ENCODE measurements around the gene DLG2.

DLG2 gene

DNA sequence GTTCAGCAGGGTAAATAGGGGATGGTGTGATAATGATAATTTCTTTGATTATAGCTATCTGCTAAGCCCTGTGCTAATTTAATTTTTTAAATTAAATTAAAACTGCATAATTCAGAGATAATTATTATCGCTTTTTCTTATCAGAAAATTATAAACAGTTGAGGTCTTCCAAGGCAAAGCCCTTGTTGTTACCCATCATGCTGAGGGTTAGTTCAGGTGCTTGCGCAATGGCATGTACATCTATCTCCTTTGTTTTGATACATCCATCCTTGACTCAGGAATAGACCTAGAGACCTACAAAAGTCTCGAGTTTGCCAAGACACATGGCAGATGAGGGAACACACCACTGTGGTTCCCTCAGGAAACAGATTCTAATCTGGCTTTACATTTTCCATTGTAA lies 737.6 kb downstream of the DLG2 start:
- TF ChIP-seq, protein P1, sequence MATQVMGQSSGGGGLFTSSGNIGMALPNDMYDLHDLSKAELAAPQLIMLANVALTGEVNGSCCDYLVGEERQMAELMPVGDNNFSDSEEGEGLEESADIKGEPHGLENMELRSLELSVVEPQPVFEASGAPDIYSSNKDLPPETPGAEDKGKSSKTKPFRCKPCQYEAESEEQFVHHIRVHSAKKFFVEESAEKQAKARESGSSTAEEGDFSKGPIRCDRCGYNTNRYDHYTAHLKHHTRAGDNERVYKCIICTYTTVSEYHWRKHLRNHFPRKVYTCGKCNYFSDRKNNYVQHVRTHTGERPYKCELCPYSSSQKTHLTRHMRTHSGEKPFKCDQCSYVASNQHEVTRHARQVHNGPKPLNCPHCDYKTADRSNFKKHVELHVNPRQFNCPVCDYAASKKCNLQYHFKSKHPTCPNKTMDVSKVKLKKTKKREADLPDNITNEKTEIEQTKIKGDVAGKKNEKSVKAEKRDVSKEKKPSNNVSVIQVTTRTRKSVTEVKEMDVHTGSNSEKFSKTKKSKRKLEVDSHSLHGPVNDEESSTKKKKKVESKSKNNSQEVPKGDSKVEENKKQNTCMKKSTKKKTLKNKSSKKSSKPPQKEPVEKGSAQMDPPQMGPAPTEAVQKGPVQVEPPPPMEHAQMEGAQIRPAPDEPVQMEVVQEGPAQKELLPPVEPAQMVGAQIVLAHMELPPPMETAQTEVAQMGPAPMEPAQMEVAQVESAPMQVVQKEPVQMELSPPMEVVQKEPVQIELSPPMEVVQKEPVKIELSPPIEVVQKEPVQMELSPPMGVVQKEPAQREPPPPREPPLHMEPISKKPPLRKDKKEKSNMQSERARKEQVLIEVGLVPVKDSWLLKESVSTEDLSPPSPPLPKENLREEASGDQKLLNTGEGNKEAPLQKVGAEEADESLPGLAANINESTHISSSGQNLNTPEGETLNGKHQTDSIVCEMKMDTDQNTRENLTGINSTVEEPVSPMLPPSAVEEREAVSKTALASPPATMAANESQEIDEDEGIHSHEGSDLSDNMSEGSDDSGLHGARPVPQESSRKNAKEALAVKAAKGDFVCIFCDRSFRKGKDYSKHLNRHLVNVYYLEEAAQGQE (IDR thresholded peaks at IDR 0.05; ENCODE audit: insufficient read depth in 1 of 2, low read depth in 2 of 2, low read length in 2 of 2) = no peak
- no peak for TF ChIP-seq FOXP2 (optimal IDR thresholded peaks at IDR 0.05; ENCODE audit: borderline replicate concordance, extremely low read depth, extremely low read length, insufficient read depth)
- TF ChIP-seq SIN3A (IDR thresholded peaks at IDR 0.05; ENCODE audit: borderline replicate concordance, insufficient read depth, low read length) = no peak
- TF ChIP-seq POLR2AphosphoS5 (IDR thresholded peaks at IDR 0.05; ENCODE audit: low read depth, low read length) = no peak
- TF ChIP-seq TAF1 (IDR thresholded peaks at IDR 0.05; ENCODE audit: borderline replicate concordance, insufficient read depth, low read length) = no peak

DNA sequence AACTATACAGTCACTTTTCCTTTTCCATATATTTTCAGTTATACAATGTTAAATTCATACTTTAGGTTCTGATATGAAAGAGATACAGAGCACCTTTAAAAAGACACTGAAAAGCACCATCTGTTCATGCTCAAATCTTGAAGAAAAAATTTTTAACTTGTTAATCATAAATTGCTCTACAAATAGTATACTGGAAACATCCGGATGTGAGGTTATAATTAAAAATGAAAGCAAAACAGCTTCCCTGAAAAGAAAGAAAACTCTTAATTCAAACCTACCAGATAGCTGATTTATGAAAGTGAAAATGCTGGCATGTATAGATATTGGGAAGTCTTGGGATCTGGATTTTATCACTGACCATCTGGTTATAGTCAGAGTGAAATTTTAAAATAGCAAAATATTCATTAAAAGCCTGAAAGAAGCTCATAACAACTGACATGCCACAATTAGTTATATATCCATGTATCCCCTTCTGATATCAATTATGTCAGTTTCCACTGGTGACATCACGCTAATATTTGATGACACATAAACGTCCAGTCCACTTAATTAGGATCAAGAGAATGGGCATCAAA lies 740.0 kb downstream of the DLG2 start:
- TF ChIP-seq SIN3A (IDR thresholded peaks at IDR 0.05; ENCODE audit: borderline replicate concordance, insufficient read depth, low read length) (no peak), POLR2AphosphoS5 (IDR thresholded peaks at IDR 0.05; ENCODE audit: low read depth, low read length) (no peak), TAF1 (IDR thresholded peaks at IDR 0.05; ENCODE audit: borderline replicate concordance, insufficient read depth, low read length) (no peak), FOXP2 (optimal IDR thresholded peaks at IDR 0.05; ENCODE audit: borderline replicate concordance, extremely low read depth, extremely low read length, insufficient read depth) (no peak)
- TF ChIP-seq, protein P1 (IDR thresholded peaks at IDR 0.05; ENCODE audit: insufficient read depth in 1 of 2, low read depth in 2 of 2, low read length in 2 of 2) = no peak

DNA sequence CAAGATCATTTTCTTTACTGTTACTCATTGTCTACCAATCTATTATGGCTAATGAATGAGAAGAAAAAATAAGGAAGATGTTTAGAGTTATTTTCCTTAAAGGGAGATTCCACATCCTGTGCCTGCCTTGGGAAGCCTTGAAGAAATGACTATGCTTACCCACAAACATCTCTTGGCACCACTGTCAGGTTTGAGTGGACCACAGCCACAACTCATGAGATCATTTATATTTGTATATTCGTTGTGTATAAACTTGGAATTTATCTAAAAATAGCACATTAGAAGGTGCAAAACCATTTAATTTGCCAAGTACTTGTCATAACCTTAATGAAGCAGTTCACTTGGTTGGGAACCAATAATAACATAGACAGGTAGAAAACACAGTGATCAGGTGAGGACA lies 740.8 kb downstream of the DLG2 start:
- no peak for TF ChIP-seq TAF1 (IDR thresholded peaks at IDR 0.05; ENCODE audit: borderline replicate concordance, insufficient read depth, low read length)
- no peak for TF ChIP-seq POLR2AphosphoS5 (IDR thresholded peaks at IDR 0.05; ENCODE audit: low read depth, low read length)
- no peak for TF ChIP-seq FOXP2 (optimal IDR thresholded peaks at IDR 0.05; ENCODE audit: borderline replicate concordance, extremely low read depth, extremely low read length, insufficient read depth)
- TF ChIP-seq, protein P1 (IDR thresholded peaks at IDR 0.05; ENCODE audit: insufficient read depth in 1 of 2, low read depth in 2 of 2, low read length in 2 of 2) = no peak
- no peak for TF ChIP-seq SIN3A (IDR thresholded peaks at IDR 0.05; ENCODE audit: borderline replicate concordance, insufficient read depth, low read length)

DNA sequence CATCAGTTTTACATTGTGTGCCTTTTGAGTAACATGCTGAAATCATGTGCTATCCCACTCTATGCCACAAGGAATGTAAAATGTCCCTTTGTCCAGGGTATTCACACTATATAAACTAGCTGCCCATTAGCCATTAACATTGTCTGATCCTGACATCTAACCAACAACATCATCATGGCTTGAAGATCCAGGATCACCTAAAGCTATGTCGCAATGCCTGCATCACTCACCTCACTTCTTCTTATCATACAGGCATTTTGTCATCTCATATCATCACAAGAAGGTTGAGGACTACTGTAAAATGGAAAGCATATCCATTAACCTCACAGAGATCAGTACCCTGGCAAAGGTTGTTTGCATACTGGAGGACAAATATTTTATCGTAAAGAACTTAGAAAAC lies 742.3 kb downstream of the DLG2 start:
- TF ChIP-seq TAF1 (IDR thresholded peaks at IDR 0.05; ENCODE audit: borderline replicate concordance, insufficient read depth, low read length) (no peak), SIN3A (IDR thresholded peaks at IDR 0.05; ENCODE audit: borderline replicate concordance, insufficient read depth, low read length) (no peak)

DNA sequence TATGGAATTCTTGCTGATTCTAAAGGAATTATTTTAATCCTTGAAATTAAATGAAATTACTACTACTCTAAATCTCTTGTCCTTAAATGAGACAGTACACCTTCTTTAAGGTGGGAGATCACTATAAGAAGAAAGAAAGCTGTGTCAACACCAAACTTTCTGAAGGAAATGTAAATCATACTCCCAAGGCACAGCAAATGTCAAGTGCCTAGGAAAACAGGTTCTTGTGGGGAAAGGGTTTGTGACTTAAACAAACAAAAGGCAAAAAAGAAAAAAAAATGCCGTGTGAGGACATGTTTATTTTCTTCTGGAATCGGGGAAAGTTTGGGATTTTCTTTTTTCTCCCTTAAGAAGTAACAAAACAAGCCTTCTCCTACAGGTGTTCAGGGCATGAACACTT lies 745.1 kb downstream of the DLG2 start:
- no peak for TF ChIP-seq SIN3A (IDR thresholded peaks at IDR 0.05; ENCODE audit: borderline replicate concordance, insufficient read depth, low read length)

DNA sequence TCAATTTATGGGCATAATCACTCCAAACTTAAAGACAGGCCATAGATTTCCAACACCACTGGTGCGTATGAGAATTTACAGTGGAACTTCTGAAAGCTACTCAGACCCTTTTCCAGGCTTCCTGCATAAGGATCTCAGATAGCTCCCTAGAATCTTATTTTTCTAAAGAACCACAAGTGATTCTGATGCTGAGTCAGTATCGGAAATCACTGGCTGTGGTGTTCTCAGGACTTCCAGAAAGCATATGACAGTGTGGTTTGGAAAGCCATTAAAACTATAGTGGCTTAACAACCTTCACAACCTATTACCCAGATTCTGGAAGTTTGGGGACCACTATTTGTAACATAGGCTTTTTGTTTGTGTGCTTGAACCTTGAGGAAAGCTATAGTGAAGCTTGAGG lies 756.0 kb downstream of the DLG2 start:
- TF ChIP-seq TAF1 (IDR thresholded peaks at IDR 0.05; ENCODE audit: borderline replicate concordance, insufficient read depth, low read length) (no peak), FOXP2 (optimal IDR thresholded peaks at IDR 0.05; ENCODE audit: borderline replicate concordance, extremely low read depth, extremely low read length, insufficient read depth) (no peak), SIN3A (IDR thresholded peaks at IDR 0.05; ENCODE audit: borderline replicate concordance, insufficient read depth, low read length) (no peak), POLR2AphosphoS5 (IDR thresholded peaks at IDR 0.05; ENCODE audit: low read depth, low read length) (no peak)
- TF ChIP-seq, protein P1 (IDR thresholded peaks at IDR 0.05; ENCODE audit: insufficient read depth in 1 of 2, low read depth in 2 of 2, low read length in 2 of 2) = no peak
